ENCODE results near the gene RRM2.

- no peak for TF ChIP-seq CTCF (IDR thresholded peaks at IDR 0.05; ENCODE audit: insufficient read depth, low read length)
- TF ChIP-seq GABPA (IDR thresholded peaks at IDR 0.05; ENCODE audit: low read depth): no peak
- no peak for TF ChIP-seq REST (IDR thresholded peaks at IDR 0.05; ENCODE audit: insufficient replicate concordance, low read depth)
- no peak for TF ChIP-seq POLR2AphosphoS5 (IDR thresholded peaks at IDR 0.05; ENCODE audit: low read depth)
Observed at GRCh38 chr2:10162586-10163497, 40.3 kb downstream of the RRM2 start.
